ENCODE measurements around the gene SARM1. TPM values are rescaled to one million over a fixed set of nuclear protein-coding genes. Genes with fewer than 3 reads are reported as not detected.

The SARM1 gene
- polyA plus RNA-seq, 1 of the 3 experiments (the other 2 are of a cell fraction) = 17.4 TPM

DNA sequence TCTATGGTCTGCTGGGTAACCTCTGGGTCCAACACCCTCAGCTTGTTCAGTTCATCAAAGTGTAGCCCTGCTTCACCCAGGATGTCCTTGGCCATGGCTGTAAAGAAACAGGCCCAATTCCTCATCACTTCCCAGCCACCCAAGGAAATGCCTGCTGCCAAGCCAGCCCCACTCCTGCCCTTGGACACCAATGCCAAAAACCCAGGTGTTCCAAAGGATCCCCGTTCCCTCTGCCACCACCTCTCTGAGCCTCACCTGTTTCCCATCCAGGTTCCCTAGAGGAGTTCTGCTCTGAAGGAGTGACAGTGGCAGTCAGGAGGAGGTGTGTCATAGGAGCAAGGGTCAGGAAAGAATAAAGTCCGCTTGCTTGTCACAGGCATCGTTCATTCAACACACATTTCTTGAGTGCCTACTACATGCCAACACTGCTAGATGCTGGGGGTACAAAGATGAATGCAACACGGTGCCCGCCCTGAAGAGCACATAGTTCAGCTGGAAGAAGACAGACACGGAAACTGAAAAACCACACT lies 39.5 kb upstream of the SARM1 start:
- no peaks in the 10 kb centered on the region for H3K9me3 ChIP-seq
- H3F3A ChIP-seq (replicated peaks; ENCODE audit: insufficient read depth) = peaks cover 4% of the 10 kb centered on the region
- H3K4me2 ChIP-seq = no peak overlapping the region
- ChIA-PET POLR2A (interaction anchor here (1.4 kb wide), 1 partner anchor 12 kb away, joined by 4 read pairs; no protein-coding TSS in a partner anchor), CTCF (interaction anchor here (0.9 to 1.5 kb wide), 5 partner anchors 10 to 143 kb away, joined by 3 to 7 read pairs (median 3); no protein-coding TSS in a partner anchor)
- H3K9me2 ChIP-seq = no peaks in the 10 kb centered on the region
- no peak for DNase-seq
- H3K79me2 ChIP-seq (ENCODE audit: insufficient read depth) = peaks cover 54% of the 10 kb centered on the region
- H3K27me3 ChIP-seq (ENCODE audit: insufficient read depth) = no peaks in the 10 kb centered on the region
- H3K4me3 ChIP-seq (ENCODE audit: low read depth in 2 of 2, low read length in 1 of 2) = no peak overlapping the region
- no peak overlapping the region for H3K27ac ChIP-seq (ENCODE audit: low read depth in 2 of 2, low read length in 1 of 2)
- no peak overlapping the region for H3K9ac ChIP-seq
- peaks cover 6% of the 10 kb centered on the region; the same call in 1 of the 2 replicates for H4K20me1 ChIP-seq (ENCODE audit: insufficient read depth)
- WGBS (ENCODE audit: low lambda C conversion rate) = 93% methylated on average over 5 of the region's 6 CpGs
- peaks cover 25 to 46% of the 10 kb centered on the region in 2 experiments for H3K36me3 ChIP-seq (replicated peaks in 1 of 2; ENCODE audit: control insufficient read depth in 1 of 2, insufficient read depth in 2 of 2, low read length in 1 of 2)
- TF ChIP-seq RFX5 (IDR thresholded peaks at IDR 0.05; ENCODE audit: low read length) (no peak), FOSL2 (IDR thresholded peaks at IDR 0.05; ENCODE audit: borderline replicate concordance, low read depth) (no peak), GATA2 (CRISPR knock-in tag; IDR thresholded peaks at IDR 0.05) (no peak), NRF1 (IDR thresholded peaks at IDR 0.05; ENCODE audit: low read depth, low read length) (no peak), MAX (IDR thresholded peaks at IDR 0.05; ENCODE audit: low read depth) (no peak), FOXJ3 (CRISPR knock-in tag; IDR thresholded peaks at IDR 0.05) (no peak), FOXM1 (IDR thresholded peaks at IDR 0.05; ENCODE audit: low read depth) (no peak), EP300 (IDR thresholded peaks at IDR 0.05; ENCODE audit: borderline replicate concordance in 1 of 2, low read depth in 1 of 2, low read length in 1 of 2) (no peak), MXI1 (IDR thresholded peaks at IDR 0.05; ENCODE audit: low read depth, low read length) (no peak), SIN3A (IDR thresholded peaks at IDR 0.05; ENCODE audit: borderline replicate concordance, low read depth, low read length) (no peak), YY1 (IDR thresholded peaks at IDR 0.05; ENCODE audit: low read depth) (no peak), RAD21 (IDR thresholded peaks at IDR 0.05; ENCODE audit: low read length) (no peak), TAF1 (IDR thresholded peaks at IDR 0.05; ENCODE audit: borderline replicate concordance, low read depth, low read length) (no peak), CHD2 (IDR thresholded peaks at IDR 0.05; ENCODE audit: low read length, partially characterized antibody) (no peak)
- TF ChIP-seq, protein P1, sequence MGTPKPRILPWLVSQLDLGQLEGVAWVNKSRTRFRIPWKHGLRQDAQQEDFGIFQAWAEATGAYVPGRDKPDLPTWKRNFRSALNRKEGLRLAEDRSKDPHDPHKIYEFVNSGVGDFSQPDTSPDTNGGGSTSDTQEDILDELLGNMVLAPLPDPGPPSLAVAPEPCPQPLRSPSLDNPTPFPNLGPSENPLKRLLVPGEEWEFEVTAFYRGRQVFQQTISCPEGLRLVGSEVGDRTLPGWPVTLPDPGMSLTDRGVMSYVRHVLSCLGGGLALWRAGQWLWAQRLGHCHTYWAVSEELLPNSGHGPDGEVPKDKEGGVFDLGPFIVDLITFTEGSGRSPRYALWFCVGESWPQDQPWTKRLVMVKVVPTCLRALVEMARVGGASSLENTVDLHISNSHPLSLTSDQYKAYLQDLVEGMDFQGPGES (IDR thresholded peaks at IDR 0.05; ENCODE audit: low read depth, low read length) = no peak
- TF ChIP-seq, protein P2, sequence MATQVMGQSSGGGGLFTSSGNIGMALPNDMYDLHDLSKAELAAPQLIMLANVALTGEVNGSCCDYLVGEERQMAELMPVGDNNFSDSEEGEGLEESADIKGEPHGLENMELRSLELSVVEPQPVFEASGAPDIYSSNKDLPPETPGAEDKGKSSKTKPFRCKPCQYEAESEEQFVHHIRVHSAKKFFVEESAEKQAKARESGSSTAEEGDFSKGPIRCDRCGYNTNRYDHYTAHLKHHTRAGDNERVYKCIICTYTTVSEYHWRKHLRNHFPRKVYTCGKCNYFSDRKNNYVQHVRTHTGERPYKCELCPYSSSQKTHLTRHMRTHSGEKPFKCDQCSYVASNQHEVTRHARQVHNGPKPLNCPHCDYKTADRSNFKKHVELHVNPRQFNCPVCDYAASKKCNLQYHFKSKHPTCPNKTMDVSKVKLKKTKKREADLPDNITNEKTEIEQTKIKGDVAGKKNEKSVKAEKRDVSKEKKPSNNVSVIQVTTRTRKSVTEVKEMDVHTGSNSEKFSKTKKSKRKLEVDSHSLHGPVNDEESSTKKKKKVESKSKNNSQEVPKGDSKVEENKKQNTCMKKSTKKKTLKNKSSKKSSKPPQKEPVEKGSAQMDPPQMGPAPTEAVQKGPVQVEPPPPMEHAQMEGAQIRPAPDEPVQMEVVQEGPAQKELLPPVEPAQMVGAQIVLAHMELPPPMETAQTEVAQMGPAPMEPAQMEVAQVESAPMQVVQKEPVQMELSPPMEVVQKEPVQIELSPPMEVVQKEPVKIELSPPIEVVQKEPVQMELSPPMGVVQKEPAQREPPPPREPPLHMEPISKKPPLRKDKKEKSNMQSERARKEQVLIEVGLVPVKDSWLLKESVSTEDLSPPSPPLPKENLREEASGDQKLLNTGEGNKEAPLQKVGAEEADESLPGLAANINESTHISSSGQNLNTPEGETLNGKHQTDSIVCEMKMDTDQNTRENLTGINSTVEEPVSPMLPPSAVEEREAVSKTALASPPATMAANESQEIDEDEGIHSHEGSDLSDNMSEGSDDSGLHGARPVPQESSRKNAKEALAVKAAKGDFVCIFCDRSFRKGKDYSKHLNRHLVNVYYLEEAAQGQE (IDR thresholded peaks at IDR 0.05; ENCODE audit: low read depth, low read length) = no peak
- H3K4me1 ChIP-seq (ENCODE audit: control insufficient read depth in 1 of 2, insufficient read depth in 2 of 2, low read depth in 1 of 2, low read length in 1 of 2) = peaks cover 11 to 14% of the 10 kb centered on the region in 2 experiments; a peak in 3 of 4 replicates
- H2AFZ ChIP-seq (ENCODE audit: low read depth) = no peak overlapping the region
